ENCODE data around the gene FNDC3B. TPM values are rescaled to one million over a fixed set of nuclear protein-coding genes. Genes with fewer than 3 reads are reported as not detected.

FNDC3B gene
- total and polyA plus RNA-seq, 9 of the 15 experiments (the other 6 are each of a cell fraction or from before 2014, with no cell fraction given), result 7.0 to 35.8 (median 16.2) TPM

- TF ChIP-seq, protein P1, sequence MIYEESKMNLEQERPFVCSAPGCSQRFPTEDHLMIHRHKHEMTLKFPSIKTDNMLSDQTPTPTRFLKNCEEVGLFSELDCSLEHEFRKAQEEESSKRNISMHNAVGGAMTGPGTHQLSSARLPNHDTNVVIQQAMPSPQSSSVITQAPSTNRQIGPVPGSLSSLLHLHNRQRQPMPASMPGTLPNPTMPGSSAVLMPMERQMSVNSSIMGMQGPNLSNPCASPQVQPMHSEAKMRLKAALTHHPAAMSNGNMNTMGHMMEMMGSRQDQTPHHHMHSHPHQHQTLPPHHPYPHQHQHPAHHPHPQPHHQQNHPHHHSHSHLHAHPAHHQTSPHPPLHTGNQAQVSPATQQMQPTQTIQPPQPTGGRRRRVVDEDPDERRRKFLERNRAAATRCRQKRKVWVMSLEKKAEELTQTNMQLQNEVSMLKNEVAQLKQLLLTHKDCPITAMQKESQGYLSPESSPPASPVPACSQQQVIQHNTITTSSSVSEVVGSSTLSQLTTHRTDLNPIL (CRISPR knock-in tag; IDR thresholded peaks at IDR 0.05), result no peak
- TF ChIP-seq, protein P2, sequence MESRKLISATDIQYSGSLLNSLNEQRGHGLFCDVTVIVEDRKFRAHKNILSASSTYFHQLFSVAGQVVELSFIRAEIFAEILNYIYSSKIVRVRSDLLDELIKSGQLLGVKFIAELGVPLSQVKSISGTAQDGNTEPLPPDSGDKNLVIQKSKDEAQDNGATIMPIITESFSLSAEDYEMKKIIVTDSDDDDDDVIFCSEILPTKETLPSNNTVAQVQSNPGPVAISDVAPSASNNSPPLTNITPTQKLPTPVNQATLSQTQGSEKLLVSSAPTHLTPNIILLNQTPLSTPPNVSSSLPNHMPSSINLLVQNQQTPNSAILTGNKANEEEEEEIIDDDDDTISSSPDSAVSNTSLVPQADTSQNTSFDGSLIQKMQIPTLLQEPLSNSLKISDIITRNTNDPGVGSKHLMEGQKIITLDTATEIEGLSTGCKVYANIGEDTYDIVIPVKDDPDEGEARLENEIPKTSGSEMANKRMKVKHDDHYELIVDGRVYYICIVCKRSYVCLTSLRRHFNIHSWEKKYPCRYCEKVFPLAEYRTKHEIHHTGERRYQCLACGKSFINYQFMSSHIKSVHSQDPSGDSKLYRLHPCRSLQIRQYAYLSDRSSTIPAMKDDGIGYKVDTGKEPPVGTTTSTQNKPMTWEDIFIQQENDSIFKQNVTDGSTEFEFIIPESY (CRISPR knock-in tag; IDR thresholded peaks at IDR 0.05), result no peak
- TF ChIP-seq KAT7 (CRISPR knock-in tag; IDR thresholded peaks at IDR 0.05; ENCODE audit: borderline replicate concordance) (no peak), CHD2 (IDR thresholded peaks at IDR 0.05; ENCODE audit: low read depth, low read length) (no peak), KLF10 (CRISPR knock-in tag; IDR thresholded peaks at IDR 0.05) (no peak), CC2D1A (IDR thresholded peaks at IDR 0.05) (no peak), HNRNPK (IDR thresholded peaks at IDR 0.05; ENCODE audit: low read depth, low read length, poor library complexity, severe bottlenecking) (no peak), ERF (CRISPR knock-in tag; IDR thresholded peaks at IDR 0.05) (no peak)
- TF ChIP-seq, protein P3, sequence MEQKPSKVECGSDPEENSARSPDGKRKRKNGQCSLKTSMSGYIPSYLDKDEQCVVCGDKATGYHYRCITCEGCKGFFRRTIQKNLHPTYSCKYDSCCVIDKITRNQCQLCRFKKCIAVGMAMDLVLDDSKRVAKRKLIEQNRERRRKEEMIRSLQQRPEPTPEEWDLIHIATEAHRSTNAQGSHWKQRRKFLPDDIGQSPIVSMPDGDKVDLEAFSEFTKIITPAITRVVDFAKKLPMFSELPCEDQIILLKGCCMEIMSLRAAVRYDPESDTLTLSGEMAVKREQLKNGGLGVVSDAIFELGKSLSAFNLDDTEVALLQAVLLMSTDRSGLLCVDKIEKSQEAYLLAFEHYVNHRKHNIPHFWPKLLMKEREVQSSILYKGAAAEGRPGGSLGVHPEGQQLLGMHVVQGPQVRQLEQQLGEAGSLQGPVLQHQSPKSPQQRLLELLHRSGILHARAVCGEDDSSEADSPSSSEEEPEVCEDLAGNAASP (IDR thresholded peaks at IDR 0.05), result no peak
- TF ChIP-seq, protein P4, sequence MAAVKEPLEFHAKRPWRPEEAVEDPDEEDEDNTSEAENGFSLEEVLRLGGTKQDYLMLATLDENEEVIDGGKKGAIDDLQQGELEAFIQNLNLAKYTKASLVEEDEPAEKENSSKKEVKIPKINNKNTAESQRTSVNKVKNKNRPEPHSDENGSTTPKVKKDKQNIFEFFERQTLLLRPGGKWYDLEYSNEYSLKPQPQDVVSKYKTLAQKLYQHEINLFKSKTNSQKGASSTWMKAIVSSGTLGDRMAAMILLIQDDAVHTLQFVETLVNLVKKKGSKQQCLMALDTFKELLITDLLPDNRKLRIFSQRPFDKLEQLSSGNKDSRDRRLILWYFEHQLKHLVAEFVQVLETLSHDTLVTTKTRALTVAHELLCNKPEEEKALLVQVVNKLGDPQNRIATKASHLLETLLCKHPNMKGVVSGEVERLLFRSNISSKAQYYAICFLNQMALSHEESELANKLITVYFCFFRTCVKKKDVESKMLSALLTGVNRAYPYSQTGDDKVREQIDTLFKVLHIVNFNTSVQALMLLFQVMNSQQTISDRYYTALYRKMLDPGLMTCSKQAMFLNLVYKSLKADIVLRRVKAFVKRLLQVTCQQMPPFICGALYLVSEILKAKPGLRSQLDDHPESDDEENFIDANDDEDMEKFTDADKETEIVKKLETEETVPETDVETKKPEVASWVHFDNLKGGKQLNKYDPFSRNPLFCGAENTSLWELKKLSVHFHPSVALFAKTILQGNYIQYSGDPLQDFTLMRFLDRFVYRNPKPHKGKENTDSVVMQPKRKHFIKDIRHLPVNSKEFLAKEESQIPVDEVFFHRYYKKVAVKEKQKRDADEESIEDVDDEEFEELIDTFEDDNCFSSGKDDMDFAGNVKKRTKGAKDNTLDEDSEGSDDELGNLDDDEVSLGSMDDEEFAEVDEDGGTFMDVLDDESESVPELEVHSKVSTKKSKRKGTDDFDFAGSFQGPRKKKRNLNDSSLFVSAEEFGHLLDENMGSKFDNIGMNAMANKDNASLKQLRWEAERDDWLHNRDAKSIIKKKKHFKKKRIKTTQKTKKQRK (IDR thresholded peaks at IDR 0.05; ENCODE audit: borderline replicate concordance, low read depth, low read length), result no peak
Observed at GRCh38 chr3:172307141-172307560, 267.8 kb downstream of the FNDC3B start (continued).
